ENCODE data around the gene DENND5B.

The DENND5B gene

GRCh38 chr12:31499567-31499966 is 91.4 kb downstream of the DENND5B start:
- H3K4me3 ChIP-seq (replicated peaks; ENCODE audit: insufficient read depth, low read length): no peak overlapping the region
- DNase-seq (ENCODE audit: low read depth in 1 of 2, low spot score in 1 of 2): no peak
- no peak for TF ChIP-seq POLR2AphosphoS5 (IDR thresholded peaks at IDR 0.05; ENCODE audit: low read depth)
- TF ChIP-seq GABPA (IDR thresholded peaks at IDR 0.05; ENCODE audit: low read depth): no peak
- TF ChIP-seq SPI1 (IDR thresholded peaks at IDR 0.05; ENCODE audit: borderline replicate concordance, low read depth): no peak
- TF ChIP-seq, protein P1, sequence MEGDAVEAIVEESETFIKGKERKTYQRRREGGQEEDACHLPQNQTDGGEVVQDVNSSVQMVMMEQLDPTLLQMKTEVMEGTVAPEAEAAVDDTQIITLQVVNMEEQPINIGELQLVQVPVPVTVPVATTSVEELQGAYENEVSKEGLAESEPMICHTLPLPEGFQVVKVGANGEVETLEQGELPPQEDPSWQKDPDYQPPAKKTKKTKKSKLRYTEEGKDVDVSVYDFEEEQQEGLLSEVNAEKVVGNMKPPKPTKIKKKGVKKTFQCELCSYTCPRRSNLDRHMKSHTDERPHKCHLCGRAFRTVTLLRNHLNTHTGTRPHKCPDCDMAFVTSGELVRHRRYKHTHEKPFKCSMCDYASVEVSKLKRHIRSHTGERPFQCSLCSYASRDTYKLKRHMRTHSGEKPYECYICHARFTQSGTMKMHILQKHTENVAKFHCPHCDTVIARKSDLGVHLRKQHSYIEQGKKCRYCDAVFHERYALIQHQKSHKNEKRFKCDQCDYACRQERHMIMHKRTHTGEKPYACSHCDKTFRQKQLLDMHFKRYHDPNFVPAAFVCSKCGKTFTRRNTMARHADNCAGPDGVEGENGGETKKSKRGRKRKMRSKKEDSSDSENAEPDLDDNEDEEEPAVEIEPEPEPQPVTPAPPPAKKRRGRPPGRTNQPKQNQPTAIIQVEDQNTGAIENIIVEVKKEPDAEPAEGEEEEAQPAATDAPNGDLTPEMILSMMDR (IDR thresholded peaks at IDR 0.05; ENCODE audit: insufficient read depth, low read length): no peak
- TF ChIP-seq, protein P2, sequence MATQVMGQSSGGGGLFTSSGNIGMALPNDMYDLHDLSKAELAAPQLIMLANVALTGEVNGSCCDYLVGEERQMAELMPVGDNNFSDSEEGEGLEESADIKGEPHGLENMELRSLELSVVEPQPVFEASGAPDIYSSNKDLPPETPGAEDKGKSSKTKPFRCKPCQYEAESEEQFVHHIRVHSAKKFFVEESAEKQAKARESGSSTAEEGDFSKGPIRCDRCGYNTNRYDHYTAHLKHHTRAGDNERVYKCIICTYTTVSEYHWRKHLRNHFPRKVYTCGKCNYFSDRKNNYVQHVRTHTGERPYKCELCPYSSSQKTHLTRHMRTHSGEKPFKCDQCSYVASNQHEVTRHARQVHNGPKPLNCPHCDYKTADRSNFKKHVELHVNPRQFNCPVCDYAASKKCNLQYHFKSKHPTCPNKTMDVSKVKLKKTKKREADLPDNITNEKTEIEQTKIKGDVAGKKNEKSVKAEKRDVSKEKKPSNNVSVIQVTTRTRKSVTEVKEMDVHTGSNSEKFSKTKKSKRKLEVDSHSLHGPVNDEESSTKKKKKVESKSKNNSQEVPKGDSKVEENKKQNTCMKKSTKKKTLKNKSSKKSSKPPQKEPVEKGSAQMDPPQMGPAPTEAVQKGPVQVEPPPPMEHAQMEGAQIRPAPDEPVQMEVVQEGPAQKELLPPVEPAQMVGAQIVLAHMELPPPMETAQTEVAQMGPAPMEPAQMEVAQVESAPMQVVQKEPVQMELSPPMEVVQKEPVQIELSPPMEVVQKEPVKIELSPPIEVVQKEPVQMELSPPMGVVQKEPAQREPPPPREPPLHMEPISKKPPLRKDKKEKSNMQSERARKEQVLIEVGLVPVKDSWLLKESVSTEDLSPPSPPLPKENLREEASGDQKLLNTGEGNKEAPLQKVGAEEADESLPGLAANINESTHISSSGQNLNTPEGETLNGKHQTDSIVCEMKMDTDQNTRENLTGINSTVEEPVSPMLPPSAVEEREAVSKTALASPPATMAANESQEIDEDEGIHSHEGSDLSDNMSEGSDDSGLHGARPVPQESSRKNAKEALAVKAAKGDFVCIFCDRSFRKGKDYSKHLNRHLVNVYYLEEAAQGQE (IDR thresholded peaks at IDR 0.05; ENCODE audit: insufficient replicate concordance, low read depth): no peak
- no peak overlapping the region for H3K27ac ChIP-seq (replicated peaks)
- H3K27me3 ChIP-seq (ENCODE audit: insufficient read depth, poor library complexity, severe bottlenecking): no peaks in the 10 kb centered on the region

- Histone ChIP-seq H3K4me3 (replicated peaks; ENCODE audit: insufficient read depth, low read length) (no peak overlapping the region), H3K27me3 (ENCODE audit: insufficient read depth, poor library complexity, severe bottlenecking) (no peaks in the 10 kb centered on the region), H3K27ac (replicated peaks) (no peak overlapping the region)
- no peak for DNase-seq (ENCODE audit: low read depth in 1 of 2, low spot score in 1 of 2)
- TF ChIP-seq SPI1 (IDR thresholded peaks at IDR 0.05; ENCODE audit: borderline replicate concordance, low read depth): no peak
- TF ChIP-seq, protein P2 (IDR thresholded peaks at IDR 0.05; ENCODE audit: insufficient replicate concordance, low read depth): no peak
- TF ChIP-seq GABPA (IDR thresholded peaks at IDR 0.05; ENCODE audit: low read depth): no peak
- no peak for TF ChIP-seq POLR2AphosphoS5 (IDR thresholded peaks at IDR 0.05; ENCODE audit: low read depth)
- TF ChIP-seq, protein P1 (IDR thresholded peaks at IDR 0.05; ENCODE audit: insufficient read depth, low read length): no peak
Measured at GRCh38 chr12:31498424-31498823, 92.5 kb downstream of the DENND5B start.

DNA sequence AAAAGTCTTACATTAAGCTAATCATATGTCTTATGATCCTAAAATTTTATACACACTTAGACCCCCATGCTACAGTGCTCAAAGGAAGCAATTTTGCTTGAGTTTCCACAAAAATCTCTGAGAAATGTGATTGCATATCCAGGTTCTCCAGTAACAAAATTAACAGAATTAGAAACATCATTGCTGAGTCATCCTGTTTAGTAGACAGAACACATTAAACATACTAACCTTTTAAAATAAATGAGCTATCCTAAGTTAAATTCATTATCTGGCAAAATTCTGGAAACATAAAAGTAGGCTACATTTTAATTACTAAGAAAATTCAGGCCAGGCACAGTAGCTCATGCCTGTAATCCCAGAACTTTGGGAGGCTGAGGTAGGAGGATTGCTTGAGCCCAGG is 94.7 kb downstream of the DENND5B start:
- Histone ChIP-seq H3K27ac (replicated peaks) (no peak overlapping the region), H3K27me3 (ENCODE audit: insufficient read depth, poor library complexity, severe bottlenecking) (no peaks in the 10 kb centered on the region), H3K4me3 (replicated peaks; ENCODE audit: insufficient read depth, low read length) (no peak overlapping the region)
- TF ChIP-seq SPI1 (IDR thresholded peaks at IDR 0.05; ENCODE audit: borderline replicate concordance, low read depth) (no peak), GABPA (IDR thresholded peaks at IDR 0.05; ENCODE audit: low read depth) (no peak), POLR2AphosphoS5 (IDR thresholded peaks at IDR 0.05; ENCODE audit: low read depth) (no peak)
- TF ChIP-seq, protein P1 (IDR thresholded peaks at IDR 0.05; ENCODE audit: insufficient read depth, low read length): no peak
- TF ChIP-seq, protein P2 (IDR thresholded peaks at IDR 0.05; ENCODE audit: insufficient replicate concordance, low read depth): no peak
- no peak for DNase-seq (ENCODE audit: low read depth in 1 of 2, low spot score in 1 of 2)
